KMS-11 (cell line): ENCODE results near the gene PHLDB1.

ENCODE experiments used
- H2AFZ ChIP-seq: fragments of 200-600 bp; sonication (generic); 2 replicates; pipeline ENCODE4 v1.6.1; 2016; ENCODE audit warnings: antibody characterized with exemption, mixed run types, low read depth
- H3K27ac ChIP-seq: fragments of 200-600 bp; sonication (generic); 2 replicates; pipeline ENCODE4 v1.6.1; 2016; ENCODE audit warnings: mild to moderate bottlenecking, mixed run types
- H3K27me3 ChIP-seq: fragments of 200-600 bp; sonication (generic); 2 replicates; pipeline ENCODE4 v1.6.1; 2017; ENCODE audit warnings: mild to moderate bottlenecking, low read depth, mixed run types, moderate library complexity; ENCODE audit not compliant: insufficient read depth
- H3K36me3 ChIP-seq: fragments of 200-600 bp; sonication (generic); 2 replicates; pipeline ENCODE4 v1.6.1; 2017; ENCODE audit warnings: mild to moderate bottlenecking, mixed run types; ENCODE audit not compliant: insufficient read depth
- H3K4me1 ChIP-seq: fragments of 200-600 bp; sonication (generic); 2 replicates; pipeline ENCODE4 v1.6.1; 2016; ENCODE audit warnings: mild to moderate bottlenecking, low read depth, mixed run types; ENCODE audit not compliant: poor library complexity, severe bottlenecking
- H3K4me2 ChIP-seq: fragments of 200-600 bp; sonication (generic); 2 replicates; pipeline ENCODE4 v1.7.0; 2016; ENCODE audit warnings: mild to moderate bottlenecking, mixed run types
- H3K4me3 ChIP-seq: fragments of 200-600 bp; sonication (generic); IDR thresholded peaks from 2 replicates; pipeline ENCODE4 v1.6.1; 2017; ENCODE audit warnings: low read depth, low read length, mixed read lengths; ENCODE audit not compliant: insufficient read depth
- H3K79me2 ChIP-seq: fragments of 200-600 bp; sonication (generic); 2 replicates; pipeline ENCODE4 v1.6.1; 2016; ENCODE audit warnings: low read depth, mixed run types; ENCODE audit not compliant: insufficient read depth
- H3K9ac ChIP-seq: fragments of 200-600 bp; sonication (generic); 2 replicates; pipeline ENCODE4 v1.6.1; 2016; ENCODE audit warnings: mild to moderate bottlenecking, mixed run types
- H4K20me1 ChIP-seq: fragments of 200-600 bp; sonication (generic); 2 replicates; pipeline ENCODE4 v1.6.1; 2016; ENCODE audit warnings: mild to moderate bottlenecking, mixed run types; ENCODE audit not compliant: insufficient read depth
- TF ChIP-seq, protein P1 (sequence below): fragments of 200-600 bp; sonication (generic); conservative IDR thresholded peaks from 2 replicates; pipeline ENCODE4 v1.6.1; 2017; ENCODE audit warnings: low read depth, mild to moderate bottlenecking, antibody characterized with exemption, low read length, moderate library complexity, mixed read lengths

PHLDB1 gene

DNA sequence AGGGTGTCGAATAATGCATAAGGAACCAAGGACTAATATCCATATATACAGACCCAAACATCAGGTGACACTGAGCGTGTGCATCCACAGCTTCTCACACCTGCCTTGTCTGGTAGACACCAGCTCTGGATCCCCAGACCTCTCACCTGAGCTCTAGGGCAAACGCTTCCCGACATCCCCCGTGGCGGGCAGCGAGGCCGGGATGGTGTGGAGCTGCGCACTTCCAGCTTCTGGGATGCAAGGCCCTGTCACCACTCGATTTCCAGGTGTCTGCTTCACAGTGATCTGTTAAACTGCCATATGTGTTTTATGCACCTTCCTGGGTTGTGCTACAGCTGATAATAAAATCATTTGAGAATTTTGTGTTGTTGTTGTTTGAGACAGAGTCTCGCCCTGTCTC is 87.4 kb downstream of the PHLDB1 start:
- TF ChIP-seq, protein P1, sequence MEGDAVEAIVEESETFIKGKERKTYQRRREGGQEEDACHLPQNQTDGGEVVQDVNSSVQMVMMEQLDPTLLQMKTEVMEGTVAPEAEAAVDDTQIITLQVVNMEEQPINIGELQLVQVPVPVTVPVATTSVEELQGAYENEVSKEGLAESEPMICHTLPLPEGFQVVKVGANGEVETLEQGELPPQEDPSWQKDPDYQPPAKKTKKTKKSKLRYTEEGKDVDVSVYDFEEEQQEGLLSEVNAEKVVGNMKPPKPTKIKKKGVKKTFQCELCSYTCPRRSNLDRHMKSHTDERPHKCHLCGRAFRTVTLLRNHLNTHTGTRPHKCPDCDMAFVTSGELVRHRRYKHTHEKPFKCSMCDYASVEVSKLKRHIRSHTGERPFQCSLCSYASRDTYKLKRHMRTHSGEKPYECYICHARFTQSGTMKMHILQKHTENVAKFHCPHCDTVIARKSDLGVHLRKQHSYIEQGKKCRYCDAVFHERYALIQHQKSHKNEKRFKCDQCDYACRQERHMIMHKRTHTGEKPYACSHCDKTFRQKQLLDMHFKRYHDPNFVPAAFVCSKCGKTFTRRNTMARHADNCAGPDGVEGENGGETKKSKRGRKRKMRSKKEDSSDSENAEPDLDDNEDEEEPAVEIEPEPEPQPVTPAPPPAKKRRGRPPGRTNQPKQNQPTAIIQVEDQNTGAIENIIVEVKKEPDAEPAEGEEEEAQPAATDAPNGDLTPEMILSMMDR, result no peak
- Histone ChIP-seq H3K36me3 (no peaks in the 10 kb centered on the region), H3K4me1 (peaks cover 54% of the 10 kb centered on the region), H3K27me3 (no peaks in the 10 kb centered on the region), H3K9ac (no peak overlapping the region), H3K4me2 (no peak overlapping the region), H3K79me2 (no peaks in the 10 kb centered on the region), H3K27ac (no peak overlapping the region), H3K4me3 (no peak overlapping the region), H2AFZ (no peak overlapping the region), H4K20me1 (no peaks in the 10 kb centered on the region)

GRCh38 chr11:118696673-118697226 is 89.3 kb downstream of the PHLDB1 start:
- H3K79me2 ChIP-seq, result no peaks in the 10 kb centered on the region
- H3K4me3 ChIP-seq, result no peak overlapping the region
- no peak overlapping the region for H2AFZ ChIP-seq
- H3K4me1 ChIP-seq, result peaks cover 44% of the 10 kb centered on the region
- no peaks in the 10 kb centered on the region for H3K27me3 ChIP-seq
- H3K36me3 ChIP-seq, result no peaks in the 10 kb centered on the region
- no peaks in the 10 kb centered on the region for H4K20me1 ChIP-seq
- H3K4me2 ChIP-seq, result no peak overlapping the region
- H3K9ac ChIP-seq, result no peak overlapping the region
- H3K27ac ChIP-seq, result no peak overlapping the region
- TF ChIP-seq, protein P1, result no peak

- Histone ChIP-seq H2AFZ (no peak overlapping the region), H3K27ac (no peak overlapping the region)
- TF ChIP-seq, protein P1, result no peak
Observed at GRCh38 chr11:118697346-118697745, 89.9 kb downstream of the PHLDB1 start.

GRCh38 chr11:118699506-118700220 is 92.2 kb downstream of the PHLDB1 start:
- Histone ChIP-seq H3K27ac (no peak overlapping the region), H3K79me2 (no peaks in the 10 kb centered on the region), H3K4me3 (no peak overlapping the region), H3K9ac (no peak overlapping the region), H3K27me3 (no peaks in the 10 kb centered on the region), H2AFZ (no peak overlapping the region), H3K4me1 (peaks cover 21% of the 10 kb centered on the region), H3K4me2 (no peak overlapping the region), H4K20me1 (no peaks in the 10 kb centered on the region), H3K36me3 (no peaks in the 10 kb centered on the region)
- TF ChIP-seq, protein P1, result no peak

More at GRCh38 chr11:118697346-118697745, 89.9 kb downstream of the PHLDB1 start:
- Histone ChIP-seq H3K4me2 (no peak overlapping the region), H3K36me3 (no peaks in the 10 kb centered on the region), H3K4me1 (peaks cover 38% of the 10 kb centered on the region), H3K27me3 (no peaks in the 10 kb centered on the region), H4K20me1 (no peaks in the 10 kb centered on the region), H3K9ac (no peak overlapping the region), H3K79me2 (no peaks in the 10 kb centered on the region), H3K4me3 (no peak overlapping the region)
